Measurements from ENCODE around the gene XIST.

GRCh38 chrX:73832319-73832718, 20.2 kb downstream of the XIST start:
- TF ChIP-seq, protein P1, sequence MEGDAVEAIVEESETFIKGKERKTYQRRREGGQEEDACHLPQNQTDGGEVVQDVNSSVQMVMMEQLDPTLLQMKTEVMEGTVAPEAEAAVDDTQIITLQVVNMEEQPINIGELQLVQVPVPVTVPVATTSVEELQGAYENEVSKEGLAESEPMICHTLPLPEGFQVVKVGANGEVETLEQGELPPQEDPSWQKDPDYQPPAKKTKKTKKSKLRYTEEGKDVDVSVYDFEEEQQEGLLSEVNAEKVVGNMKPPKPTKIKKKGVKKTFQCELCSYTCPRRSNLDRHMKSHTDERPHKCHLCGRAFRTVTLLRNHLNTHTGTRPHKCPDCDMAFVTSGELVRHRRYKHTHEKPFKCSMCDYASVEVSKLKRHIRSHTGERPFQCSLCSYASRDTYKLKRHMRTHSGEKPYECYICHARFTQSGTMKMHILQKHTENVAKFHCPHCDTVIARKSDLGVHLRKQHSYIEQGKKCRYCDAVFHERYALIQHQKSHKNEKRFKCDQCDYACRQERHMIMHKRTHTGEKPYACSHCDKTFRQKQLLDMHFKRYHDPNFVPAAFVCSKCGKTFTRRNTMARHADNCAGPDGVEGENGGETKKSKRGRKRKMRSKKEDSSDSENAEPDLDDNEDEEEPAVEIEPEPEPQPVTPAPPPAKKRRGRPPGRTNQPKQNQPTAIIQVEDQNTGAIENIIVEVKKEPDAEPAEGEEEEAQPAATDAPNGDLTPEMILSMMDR (conservative IDR thresholded peaks at IDR 0.05): no peak
- no peak for TF ChIP-seq EZH2 (IDR thresholded peaks at IDR 0.05; ENCODE audit: low read depth)
